HEK293 (cell line): ENCODE measurements around the gene PRDM11.

Source experiments
- CTCF ChIA-PET: fragments of 350-600 bp; formaldehyde crosslinking; extraction: SDS; loops from one replicate; lab custom pipeline; 2021; ENCODE audit warnings: antibody characterized with exemption; lab: Yijun Ruan, JAX
- POLR2A ChIA-PET: fragments of 300-600 bp; formaldehyde crosslinking; extraction: SDS; loops from one replicate; lab custom pipeline; 2020; ENCODE audit warnings: antibody characterized with exemption, inconsistent platforms; lab: Yijun Ruan, JAX
- H3K27ac ChIP-seq: fragments of 200-500 bp; sonication (Bioruptor generic); 2 replicates; pipeline ENCODE4 v1.5.1; 2014; ENCODE audit warnings: low read depth, low read length, control low read depth, inconsistent platforms; ENCODE audit errors: extremely low read depth
- H3K36me3 ChIP-seq, 2 experiments: fragments of 200-500 bp in 1 of 2; sonication (Bioruptor generic) in 1 of 2; 1 replicate in 1 of 2; 2 replicates in 1 of 2; pipeline ENCODE4 v1.5.1; 2014 to 2017; ENCODE audit warnings: inconsistent platforms in 2 of 2, low read length in 2 of 2; ENCODE audit not compliant: control insufficient read depth in 2 of 2, insufficient read depth in 1 of 2
- H3K4me1 ChIP-seq: fragments of 200-500 bp; sonication (Bioruptor generic); 2 replicates; pipeline ENCODE4 v1.5.1; 2014; ENCODE audit warnings: mild to moderate bottlenecking, low read length, inconsistent platforms; ENCODE audit not compliant: control insufficient read depth, insufficient read depth
- H3K4me3 ChIP-seq: 2 replicates; pipeline ENCODE4 v1.5.1; 2011; ENCODE audit warnings: low read depth, mild to moderate bottlenecking, control low read depth, low read length, moderate library complexity
- H3K9me3 ChIP-seq: fragments of 200-500 bp; sonication (Bioruptor generic); 2 replicates; pipeline ENCODE4 v1.5.1; 2014; ENCODE audit warnings: low read depth, low read length, inconsistent platforms; ENCODE audit not compliant: control insufficient read depth, insufficient read depth
- GLIS1 ChIP-seq: fragments of 450-650 bp; formaldehyde crosslinking; IDR thresholded peaks from 2 replicates; pipeline ENCODE4 v1.5.1; 2016; ENCODE audit warnings: missing biosample characterization, missing genetic modification characterization
- SP3 ChIP-seq: fragments of 450-650 bp; formaldehyde crosslinking; IDR thresholded peaks from 2 replicates; pipeline ENCODE4 v1.5.1; 2016; ENCODE audit warnings: missing biosample characterization, missing genetic modification characterization
- SP7 ChIP-seq: fragments of 450-650 bp; formaldehyde crosslinking; IDR thresholded peaks from 2 replicates; pipeline ENCODE4 v1.5.1; 2016; ENCODE audit warnings: missing biosample characterization, missing genetic modification characterization
- ZIC2 ChIP-seq: fragments of 450-650 bp; formaldehyde crosslinking; IDR thresholded peaks from 2 replicates; pipeline ENCODE4 v1.5.1; 2016; ENCODE audit warnings: missing biosample characterization, missing genetic modification characterization
- ZNF114 ChIP-seq: fragments of 450-650 bp; formaldehyde crosslinking; IDR thresholded peaks from 2 replicates; pipeline ENCODE4 v1.5.0; 2017; ENCODE audit warnings: missing biosample characterization, missing genetic modification characterization
- ZNF202 ChIP-seq: fragments of 450-650 bp; formaldehyde crosslinking; IDR thresholded peaks from 2 replicates; pipeline ENCODE4 v1.5.1; 2016; ENCODE audit warnings: missing biosample characterization, missing genetic modification characterization, borderline replicate concordance
- ZNF423 ChIP-seq: fragments of 450-650 bp; formaldehyde crosslinking; IDR thresholded peaks from 2 replicates; pipeline ENCODE4 v1.5.1; 2016; ENCODE audit warnings: missing biosample characterization, missing genetic modification characterization
- ZNF514 ChIP-seq: fragments of 450-650 bp; formaldehyde crosslinking; IDR thresholded peaks from 2 replicates; pipeline ENCODE4 v1.5.1; 2016; ENCODE audit warnings: missing biosample characterization, missing genetic modification characterization
- ZNF747 ChIP-seq: fragments of 450-650 bp; formaldehyde crosslinking; IDR thresholded peaks from 2 replicates; pipeline ENCODE4 v1.5.1; 2016; ENCODE audit warnings: missing biosample characterization, missing genetic modification characterization
- ZNF777 ChIP-seq: fragments of 450-650 bp; formaldehyde crosslinking; IDR thresholded peaks from 2 replicates; pipeline ENCODE4 v1.5.1; 2017; ENCODE audit warnings: missing biosample characterization, missing genetic modification characterization, borderline replicate concordance
- ZNF791 ChIP-seq: fragments of 450-650 bp; formaldehyde crosslinking; IDR thresholded peaks from 2 replicates; pipeline ENCODE4 v1.5.1; 2016; ENCODE audit warnings: missing biosample characterization, missing genetic modification characterization
- ZNF792 ChIP-seq: fragments of 450-650 bp; formaldehyde crosslinking; IDR thresholded peaks from 2 replicates; pipeline ENCODE4 v1.5.1; 2016; ENCODE audit warnings: missing biosample characterization, missing genetic modification characterization
- ZNF830 ChIP-seq: fragments of 450-650 bp; IDR thresholded peaks from 2 replicates; pipeline ENCODE4 v1.5.0; 2018; ENCODE audit warnings: missing biosample characterization, missing genetic modification characterization, low read depth, mild to moderate bottlenecking, moderate library complexity
- ZNF843 ChIP-seq: fragments of 450-650 bp; formaldehyde crosslinking; IDR thresholded peaks from 2 replicates; pipeline ENCODE4 v1.5.1; 2016; ENCODE audit warnings: missing biosample characterization, missing genetic modification characterization
- TF ChIP-seq, protein P1 (sequence below): fragments of 450-650 bp; formaldehyde crosslinking; optimal IDR thresholded peaks from 2 replicates; pipeline ENCODE3; 2016; ENCODE audit warnings: missing biosample characterization, mild to moderate bottlenecking, missing genetic modification characterization
- TF ChIP-seq, protein P2 (sequence below): fragments of 450-650 bp; formaldehyde crosslinking; IDR thresholded peaks from 2 replicates; pipeline ENCODE4 v1.5.1; 2017; ENCODE audit warnings: missing biosample characterization, missing genetic modification characterization
- TF ChIP-seq, protein P3 (sequence below): fragments of 450-650 bp; formaldehyde crosslinking; IDR thresholded peaks from 2 replicates; pipeline ENCODE4 v1.5.1; 2016; ENCODE audit warnings: missing biosample characterization, missing genetic modification characterization
- TF ChIP-seq, protein P4 (sequence below): fragments of 450-650 bp; formaldehyde crosslinking; IDR thresholded peaks from 2 replicates; pipeline ENCODE4 v1.5.1; 2016; ENCODE audit warnings: missing biosample characterization, missing genetic modification characterization, low read depth

The PRDM11 gene

DNA sequence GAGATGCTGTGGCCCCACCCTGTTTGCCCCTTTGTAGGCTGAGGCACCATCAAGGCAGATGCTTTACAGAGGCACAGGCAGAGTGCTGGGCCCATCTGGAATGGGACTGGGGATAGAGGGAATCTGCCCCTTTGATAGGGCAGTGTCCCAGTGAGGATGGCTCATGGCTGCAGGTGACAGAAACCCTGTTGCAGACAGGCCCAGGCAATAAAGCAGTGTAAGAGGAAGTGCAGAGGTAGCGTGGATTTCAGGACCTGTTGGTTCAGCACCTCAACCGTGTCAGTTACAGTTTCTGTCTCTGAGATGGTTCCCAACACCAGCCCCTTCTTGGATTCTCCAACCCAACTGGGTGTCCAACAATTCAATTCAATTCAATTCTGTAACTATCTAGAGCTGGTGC, 25.1 kb downstream of the PRDM11 start:
- TF ChIP-seq ZNF202 (tag by site-specific recombination), result no peak
- TF ChIP-seq SP3, result no peak
- TF ChIP-seq ZNF114, result no peak
- TF ChIP-seq GLIS1 (tag by site-specific recombination), result no peak
- TF ChIP-seq, protein P1, sequence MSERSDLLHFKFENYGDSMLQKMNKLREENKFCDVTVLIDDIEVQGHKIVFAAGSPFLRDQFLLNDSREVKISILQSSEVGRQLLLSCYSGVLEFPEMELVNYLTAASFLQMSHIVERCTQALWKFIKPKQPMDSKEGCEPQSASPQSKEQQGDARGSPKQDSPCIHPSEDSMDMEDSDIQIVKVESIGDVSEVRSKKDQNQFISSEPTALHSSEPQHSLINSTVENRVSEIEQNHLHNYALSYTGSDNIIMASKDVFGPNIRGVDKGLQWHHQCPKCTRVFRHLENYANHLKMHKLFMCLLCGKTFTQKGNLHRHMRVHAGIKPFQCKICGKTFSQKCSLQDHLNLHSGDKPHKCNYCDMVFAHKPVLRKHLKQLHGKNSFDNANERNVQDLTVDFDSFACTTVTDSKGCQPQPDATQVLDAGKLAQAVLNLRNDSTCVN (tag by site-specific recombination), result no peak
- ChIA-PET POLR2A (interaction anchor here (1.3 kb wide), 1 partner anchor 9 kb away, joined by 3 read pairs; no protein-coding TSS in a partner anchor), CTCF (interaction anchor here (1.0 to 1.6 kb wide), 3 partner anchors 12 to 60 kb away, joined by 3 to 4 read pairs (median 4); no protein-coding TSS in a partner anchor)

DNA sequence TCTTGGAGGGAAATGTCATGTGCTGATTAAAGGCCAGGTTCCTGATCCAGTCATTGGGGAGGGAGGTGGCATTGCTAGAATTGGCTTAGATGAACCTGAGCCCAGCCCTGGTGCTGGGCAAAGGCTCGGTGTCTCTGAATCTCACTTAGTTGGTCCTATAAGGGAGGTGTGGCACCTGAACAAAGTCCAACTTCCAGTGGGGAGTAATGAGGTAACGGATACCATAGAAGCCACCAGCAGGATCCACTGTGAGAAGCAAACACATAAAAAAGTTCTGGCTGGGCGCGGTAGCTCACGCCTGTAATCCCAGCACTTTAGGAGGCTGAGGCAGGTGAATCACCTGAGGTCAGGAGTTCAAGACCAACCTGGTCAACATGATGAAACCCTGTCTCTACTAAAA, 26.6 kb downstream of the PRDM11 start:
- H3K4me1 ChIP-seq, result no peaks in the 10 kb centered on the region
- no peak overlapping the region for H3K27ac ChIP-seq
- ChIA-PET POLR2A (no interaction called here), CTCF (interaction anchor here (0.7 to 0.8 kb wide), 3 partner anchors 14 to 192 kb away, joined by 3 to 5 read pairs (median 4); no protein-coding TSS in a partner anchor)
- H3K4me3 ChIP-seq, result no peak overlapping the region
- H3K9me3 ChIP-seq, result no peaks in the 10 kb centered on the region
- H3K36me3 ChIP-seq, result no peaks in the 10 kb centered on the region
- TF ChIP-seq ZNF843 (tag by site-specific recombination), result no peak
- TF ChIP-seq, protein P2, sequence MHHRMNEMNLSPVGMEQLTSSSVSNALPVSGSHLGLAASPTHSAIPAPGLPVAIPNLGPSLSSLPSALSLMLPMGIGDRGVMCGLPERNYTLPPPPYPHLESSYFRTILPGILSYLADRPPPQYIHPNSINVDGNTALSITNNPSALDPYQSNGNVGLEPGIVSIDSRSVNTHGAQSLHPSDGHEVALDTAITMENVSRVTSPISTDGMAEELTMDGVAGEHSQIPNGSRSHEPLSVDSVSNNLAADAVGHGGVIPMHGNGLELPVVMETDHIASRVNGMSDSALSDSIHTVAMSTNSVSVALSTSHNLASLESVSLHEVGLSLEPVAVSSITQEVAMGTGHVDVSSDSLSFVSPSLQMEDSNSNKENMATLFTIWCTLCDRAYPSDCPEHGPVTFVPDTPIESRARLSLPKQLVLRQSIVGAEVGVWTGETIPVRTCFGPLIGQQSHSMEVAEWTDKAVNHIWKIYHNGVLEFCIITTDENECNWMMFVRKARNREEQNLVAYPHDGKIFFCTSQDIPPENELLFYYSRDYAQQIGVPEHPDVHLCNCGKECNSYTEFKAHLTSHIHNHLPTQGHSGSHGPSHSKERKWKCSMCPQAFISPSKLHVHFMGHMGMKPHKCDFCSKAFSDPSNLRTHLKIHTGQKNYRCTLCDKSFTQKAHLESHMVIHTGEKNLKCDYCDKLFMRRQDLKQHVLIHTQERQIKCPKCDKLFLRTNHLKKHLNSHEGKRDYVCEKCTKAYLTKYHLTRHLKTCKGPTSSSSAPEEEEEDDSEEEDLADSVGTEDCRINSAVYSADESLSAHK (tag by site-specific recombination), result no peak
- TF ChIP-seq ZIC2 (tag by site-specific recombination), result peak; percentile 32; the same call in 1 of the 2 replicates
- no peak for TF ChIP-seq SP7 (tag by site-specific recombination)

More for the DNA sequence above, 25.1 kb downstream of the PRDM11 start:
- H3K9me3 ChIP-seq, result no peaks in the 10 kb centered on the region
- no peaks in the 10 kb centered on the region for H3K4me1 ChIP-seq
- no peak overlapping the region for H3K27ac ChIP-seq
- no peak overlapping the region for H3K4me3 ChIP-seq
- H3K36me3 ChIP-seq, result no peaks in the 10 kb centered on the region

DNA sequence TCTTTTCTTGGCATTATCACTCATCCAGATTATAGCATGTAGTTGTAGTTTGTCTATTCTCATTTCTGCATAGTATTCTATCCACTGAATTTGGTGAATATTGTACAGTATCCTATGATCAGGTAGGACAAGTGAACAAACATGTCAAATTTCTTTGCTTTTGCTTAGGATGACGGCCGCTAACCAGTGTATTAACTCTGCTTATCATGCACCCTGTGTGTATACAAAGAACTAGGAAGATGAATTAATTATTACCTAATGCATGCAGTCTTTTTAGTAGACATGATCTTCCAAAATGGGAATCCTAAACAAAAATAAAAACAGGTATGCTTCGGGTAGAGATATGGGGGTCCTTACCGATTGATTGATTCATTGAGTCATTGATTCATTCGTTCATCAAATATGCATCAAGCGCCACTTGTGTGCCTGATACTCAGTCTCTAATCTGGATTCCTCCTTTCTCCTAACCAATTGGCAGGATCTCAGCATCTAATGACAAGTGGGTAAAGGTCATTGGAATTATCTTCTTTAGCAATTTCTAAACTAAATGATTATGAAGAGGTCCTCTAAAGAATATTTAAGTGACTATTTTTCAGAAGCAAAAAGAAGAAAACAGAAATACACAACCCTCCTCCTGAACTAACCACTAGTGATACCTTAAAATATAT, 27.9 kb downstream of the PRDM11 start:
- CTCF ChIA-PET, result interaction anchor here (0.8 kb wide), 1 partner anchor 78 kb away, joined by 3 read pairs; no protein-coding TSS in a partner anchor
- no peaks in the 10 kb centered on the region for H3K36me3 ChIP-seq
- H3K9me3 ChIP-seq, result no peaks in the 10 kb centered on the region
- no peak overlapping the region for H3K27ac ChIP-seq
- H3K4me3 ChIP-seq, result no peak overlapping the region
- no peaks in the 10 kb centered on the region for H3K4me1 ChIP-seq
- TF ChIP-seq ZNF114, result no peak
- no peak for TF ChIP-seq ZNF792 (tag by site-specific recombination)
- TF ChIP-seq ZNF777 (tag by site-specific recombination), result no peak
- TF ChIP-seq ZNF791 (tag by site-specific recombination), result no peak
- no peak for TF ChIP-seq ZNF830 (tag by site-specific recombination)
- TF ChIP-seq, protein P3, sequence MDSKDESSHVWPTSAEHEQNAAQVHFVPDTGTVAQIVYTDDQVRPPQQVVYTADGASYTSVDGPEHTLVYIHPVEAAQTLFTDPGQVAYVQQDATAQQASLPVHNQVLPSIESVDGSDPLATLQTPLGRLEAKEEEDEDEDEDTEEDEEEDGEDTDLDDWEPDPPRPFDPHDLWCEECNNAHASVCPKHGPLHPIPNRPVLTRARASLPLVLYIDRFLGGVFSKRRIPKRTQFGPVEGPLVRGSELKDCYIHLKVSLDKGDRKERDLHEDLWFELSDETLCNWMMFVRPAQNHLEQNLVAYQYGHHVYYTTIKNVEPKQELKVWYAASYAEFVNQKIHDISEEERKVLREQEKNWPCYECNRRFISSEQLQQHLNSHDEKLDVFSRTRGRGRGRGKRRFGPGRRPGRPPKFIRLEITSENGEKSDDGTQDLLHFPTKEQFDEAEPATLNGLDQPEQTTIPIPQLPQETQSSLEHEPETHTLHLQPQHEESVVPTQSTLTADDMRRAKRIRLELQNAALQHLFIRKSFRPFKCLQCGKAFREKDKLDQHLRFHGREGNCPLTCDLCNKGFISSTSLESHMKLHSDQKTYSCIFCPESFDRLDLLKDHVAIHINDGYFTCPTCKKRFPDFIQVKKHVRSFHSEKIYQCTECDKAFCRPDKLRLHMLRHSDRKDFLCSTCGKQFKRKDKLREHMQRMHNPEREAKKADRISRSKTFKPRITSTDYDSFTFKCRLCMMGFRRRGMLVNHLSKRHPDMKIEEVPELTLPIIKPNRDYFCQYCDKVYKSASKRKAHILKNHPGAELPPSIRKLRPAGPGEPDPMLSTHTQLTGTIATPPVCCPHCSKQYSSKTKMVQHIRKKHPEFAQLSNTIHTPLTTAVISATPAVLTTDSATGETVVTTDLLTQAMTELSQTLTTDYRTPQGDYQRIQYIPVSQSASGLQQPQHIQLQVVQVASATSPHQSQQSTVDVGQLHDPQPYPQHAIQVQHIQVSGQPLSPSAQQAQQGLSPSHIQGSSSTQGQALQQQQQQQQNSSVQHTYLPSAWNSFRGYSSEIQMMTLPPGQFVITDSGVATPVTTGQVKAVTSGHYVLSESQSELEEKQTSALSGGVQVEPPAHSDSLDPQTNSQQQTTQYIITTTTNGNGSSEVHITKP, result no peak
- no peak for TF ChIP-seq ZNF423
- TF ChIP-seq, protein P2 (tag by site-specific recombination), result no peak
- TF ChIP-seq, protein P4, sequence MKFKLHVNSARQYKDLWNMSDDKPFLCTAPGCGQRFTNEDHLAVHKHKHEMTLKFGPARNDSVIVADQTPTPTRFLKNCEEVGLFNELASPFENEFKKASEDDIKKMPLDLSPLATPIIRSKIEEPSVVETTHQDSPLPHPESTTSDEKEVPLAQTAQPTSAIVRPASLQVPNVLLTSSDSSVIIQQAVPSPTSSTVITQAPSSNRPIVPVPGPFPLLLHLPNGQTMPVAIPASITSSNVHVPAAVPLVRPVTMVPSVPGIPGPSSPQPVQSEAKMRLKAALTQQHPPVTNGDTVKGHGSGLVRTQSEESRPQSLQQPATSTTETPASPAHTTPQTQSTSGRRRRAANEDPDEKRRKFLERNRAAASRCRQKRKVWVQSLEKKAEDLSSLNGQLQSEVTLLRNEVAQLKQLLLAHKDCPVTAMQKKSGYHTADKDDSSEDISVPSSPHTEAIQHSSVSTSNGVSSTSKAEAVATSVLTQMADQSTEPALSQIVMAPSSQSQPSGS (tag by site-specific recombination), result no peak
- TF ChIP-seq ZNF747, result no peak
- no peak for TF ChIP-seq ZNF514 (tag by site-specific recombination)
- POLR2A ChIA-PET, result no interaction called here
